Psoas muscle (tissue), 8 donors: ENCODE results near the gene ASB1. TPM values are rescaled to one million over a fixed set of nuclear protein-coding genes. Genes with fewer than 3 reads are reported as not detected.
A peak's percentile ranks its signal among the peaks of the same experiment; 100 is the strongest.

Experiments used
- ATAC-seq, 4 donors: fragments of 200-7000 bp; cut with Tn5 transposase; one replicate each; pipeline ENCODE4 v1.9.1; 2020; ENCODE audit warnings: moderate library complexity in 3 of 4, mild to moderate bottlenecking in 2 of 4
- DNase-seq, 2 donors: peaks; one replicate each; pipeline ENCODE4 v3.0.0-alpha.2; 2020
- H3K27ac ChIP-seq: fragments of 200-600 bp; one replicate; pipeline ENCODE4 v1.8.0; 2022
- H3K27me3 ChIP-seq, 3 donors: fragments of 200-600 bp in 1 of 3; one replicate each; pipeline versions ENCODE4 v1.6.1 to v1.8.0; 2013 to 2022; ENCODE audit warnings: low read length in 2 of 3, mild to moderate bottlenecking in 2 of 3, moderate library complexity in 1 of 3; ENCODE audit not compliant: insufficient read depth in 3 of 3
- H3K36me3 ChIP-seq, 2 donors: fragments of 200-600 bp in 1 of 2; one replicate each; pipeline versions ENCODE4 v1.6.1 to v1.8.0; 2013 to 2022; ENCODE audit warnings: low read depth in 1 of 2, mild to moderate bottlenecking in 1 of 2, moderate library complexity in 1 of 2; ENCODE audit not compliant: insufficient read depth in 1 of 2
- H3K4me1 ChIP-seq: fragments of 200-600 bp; one replicate; pipeline ENCODE4 v1.8.0; 2022
- H3K4me3 ChIP-seq: fragments of 200-600 bp; one replicate; pipeline ENCODE4 v1.8.0; 2022; ENCODE audit warnings: mild to moderate bottlenecking
- H3K9me3 ChIP-seq: fragments of 200-600 bp; one replicate; pipeline ENCODE4 v1.8.0; 2022
- CTCF ChIP-seq: fragments of 200-600 bp; IDR thresholded peaks from one replicate; pipeline ENCODE4 v1.8.0; 2022; ENCODE audit warnings: antibody characterized with exemption
- WGBS, 3 donors: extraction: QIAGEN DNeasy Blood & Tissue Kit; methylation state at CpG; one replicate each; pipeline versions ENCODE4 v1.1.6 to v1.1.7; 2013; 5-methylcytosine and 5-hydroxymethylcytosine counted together
- intact Hi-C, 2 donors: fragments of 100-400 bp; cut with DNase I; formaldehyde crosslinking; loops; one replicate each; pipeline versions ENCODE4 v1.11.0 to v1.14.2; 2022
- polyA plus RNA-seq, 3 donors: library from polyadenylated mRNA; stranded (reverse); fragments of 200-250 nt; gene quantifications; one replicate each; pipeline ENCODE4 v1.2.3, GENCODE V29; 2013
- total RNA-seq, 4 donors: library from RNA; stranded (reverse); fragmentation: NEBNext Ultra II Directional in 2 of 4; extraction: Animal tissue kit (Norgen Biotek cat#: 25700) in 2 of 4; gene quantifications; one replicate each; pipeline versions ENCODE4 v1.2.1 to v1.2.4, GENCODE V29; 2021 to 2023
- donor health status: healthy with polysubstance abuse.
- donor health status: DM: no; HTN: no; CAD: no; lungs with moderate emphysema.
- donor health status: Bipolar disorder and iron deficiency.
- donor health status: healthy.
- donor health status: DM: yes; HTN: yes; CAD: no.
- donor health status: DM: no; HTN: no; CAD: no.
- donor health status: DM: no; HTN: no; CAD: no.
- donor health status: DM: yes; HTN: yes; CAD: no.

Gene ASB1
- total and polyA plus RNA-seq, 7 donors, result 21.3 to 48.0 (median 42.7) TPM

- no peak overlapping the region for H3K4me3 ChIP-seq
- WGBS, 3 donors, result 83 to 87% (median 85%) methylated on average over 6 of the region's 6 CpGs
These were observed 34.8 kb downstream of the ASB1 start for GRCh38 chr2:238461491-238461890.

GRCh38 chr2:238461916-238462315 lies 35.2 kb downstream of the ASB1 start:
- Histone ChIP-seq H3K36me3 (no peaks in the 10 kb centered on the region), H3K4me1 (peaks cover 23% of the 10 kb centered on the region), H3K9me3 (no peaks in the 10 kb centered on the region), H3K27ac (no peak overlapping the region), H3K4me3 (no peak overlapping the region), H3K27me3 (no peaks in the 10 kb centered on the region)
- ATAC-seq, result no peak
- intact Hi-C loops, result loop anchor here (5.0 kb wide), 2 partner anchors 95 to 105 kb away; no protein-coding TSS in a partner anchor
- WGBS, 3 donors, result 89 to 91% (median 89%) methylated on average over 6 of the region's 6 CpGs
- DNase-seq, result no peak
- no peak for TF ChIP-seq CTCF

More at GRCh38 chr2:238461491-238461890, 34.8 kb downstream of the ASB1 start:
- Histone ChIP-seq H3K9me3 (peaks cover 2% of the 10 kb centered on the region), H3K4me1 (peaks cover 23% of the 10 kb centered on the region), H3K27me3 (no peaks in the 10 kb centered on the region), H3K27ac (no peak overlapping the region), H3K36me3 (no peaks in the 10 kb centered on the region)
- DNase-seq, result no peak
- TF ChIP-seq CTCF, result no peak
- ATAC-seq, result no peak
- intact Hi-C loops, result loop anchor here (5.0 kb wide), 2 partner anchors 94 to 104 kb away; no protein-coding TSS in a partner anchor

- H3K27ac ChIP-seq, result no peak overlapping the region
- ATAC-seq (no peak), DNase-seq (no peak)
- TF ChIP-seq CTCF, result peak; percentile 77
- no peaks in the 10 kb centered on the region for H3K27me3 ChIP-seq
- WGBS, 3 donors, result 75 to 79% (median 76%) methylated on average over 2 of the region's 2 CpGs
- no peak overlapping the region for H3K4me3 ChIP-seq
- no peaks in the 10 kb centered on the region for H3K36me3 ChIP-seq
- H3K4me1 ChIP-seq, result peaks cover 23% of the 10 kb centered on the region
- intact Hi-C loops, result loop anchor here (5.0 kb wide), 2 partner anchors 96 to 106 kb away; no protein-coding TSS in a partner anchor
- H3K9me3 ChIP-seq, result no peaks in the 10 kb centered on the region
These were observed 36.2 kb downstream of the ASB1 start for GRCh38 chr2:238462782-238463396.

GRCh38 chr2:238464389-238464788 lies 37.7 kb downstream of the ASB1 start:
- DNase-seq (peak in 1 of 2 donors; percentile 32), ATAC-seq (no peak)
- peaks cover 8% of the 10 kb centered on the region for H3K4me1 ChIP-seq
- H3K27me3 ChIP-seq, result no peaks in the 10 kb centered on the region
- WGBS, 3 donors, result 91 to 94% (median 92%) methylated on average over 10 of the region's 10 CpGs
- TF ChIP-seq CTCF, result no peak
- no peaks in the 10 kb centered on the region for H3K9me3 ChIP-seq
- no peak overlapping the region for H3K4me3 ChIP-seq
- H3K36me3 ChIP-seq, result no peaks in the 10 kb centered on the region
- intact Hi-C loops, result loop anchor here (2.0 to 5.0 kb wide), 3 partner anchors 94 to 107 kb away; no protein-coding TSS in a partner anchor
- no peak overlapping the region for H3K27ac ChIP-seq
